NCI-H1105 treated with DMSO at 0.1 percent for 48 hours (cell line): ENCODE data around the gene SPTBN4.

ENCODE experiments used
- DNase-seq: peaks from one replicate; lab custom pipeline; 2025; lab: John Stamatoyannopoulos, UW

SPTBN4 gene

GRCh38 chr19:40565910-40566495 lies 99.2 kb downstream of the SPTBN4 start:
- no peak for DNase-seq

DNA sequence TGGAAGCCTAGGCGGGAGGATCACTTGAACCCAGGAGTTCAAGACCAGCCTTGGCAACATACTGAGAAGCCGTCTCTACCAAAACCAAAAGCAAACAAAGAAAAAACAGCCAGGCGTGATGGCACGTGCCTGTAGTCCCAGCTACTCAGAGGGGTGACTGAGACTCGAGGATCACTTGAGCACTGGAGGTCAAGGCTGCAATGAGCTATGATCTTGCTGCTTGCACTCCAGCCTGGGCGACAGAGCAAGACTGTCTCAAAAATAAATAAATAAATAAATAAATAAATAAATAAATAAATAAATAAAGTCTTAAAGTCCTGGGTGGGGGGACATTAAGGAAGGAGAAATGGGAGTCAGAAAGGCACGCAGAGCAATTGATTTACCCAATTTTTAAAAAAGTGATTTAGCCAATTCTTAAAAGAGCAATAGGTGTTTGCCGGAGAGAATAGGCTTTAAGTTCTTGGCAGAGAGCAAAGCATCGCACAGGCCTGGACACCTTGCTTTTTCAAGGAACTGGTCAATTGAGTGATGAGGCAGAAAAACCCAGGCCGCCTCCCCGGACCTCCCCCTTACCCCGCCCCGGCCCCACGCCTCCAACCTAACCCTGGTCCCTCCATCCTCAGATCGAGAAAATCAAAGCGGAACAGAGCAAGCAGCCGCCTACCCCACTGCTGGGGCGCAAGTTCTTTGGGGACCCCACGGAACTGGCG lies 100.4 kb downstream of the SPTBN4 start:
- DNase-seq, result no peak

- DNase-seq, result no peak
Observed at GRCh38 chr19:40567750-40568494, 101.1 kb downstream of the SPTBN4 start.

DNA sequence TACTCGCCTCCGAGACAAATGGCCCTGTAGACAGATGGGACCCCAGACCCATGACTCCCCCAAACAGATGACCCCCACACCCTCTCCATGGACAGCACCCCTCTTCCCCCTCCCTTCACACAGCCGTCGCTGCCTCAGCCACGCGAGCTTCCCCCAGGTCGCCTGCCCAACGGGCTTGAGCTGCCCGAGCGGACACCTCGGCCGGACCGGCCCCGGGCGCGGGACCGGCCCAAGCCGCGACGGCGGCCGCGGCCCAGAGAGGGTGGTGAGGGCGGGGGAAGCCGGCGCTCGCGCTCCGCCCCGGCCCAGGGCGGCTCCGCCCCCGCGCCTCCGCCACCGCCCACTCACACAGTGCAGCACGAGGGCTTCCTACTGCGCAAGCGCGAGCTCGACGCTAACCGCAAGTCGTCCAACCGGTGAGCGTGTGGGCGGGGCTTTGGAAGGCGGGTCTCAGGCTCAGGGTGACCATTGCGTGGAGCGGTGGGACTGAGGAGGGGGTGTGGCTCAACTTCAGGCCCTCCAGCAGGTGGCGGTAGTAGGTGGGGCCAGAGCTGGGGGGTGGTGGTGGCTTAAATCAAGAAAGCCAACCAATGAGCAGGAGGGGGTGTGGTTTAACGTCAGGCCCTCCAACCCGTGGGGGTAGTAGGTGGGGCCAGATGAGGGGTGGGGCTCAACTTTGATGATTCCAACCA lies 103.7 kb downstream of the SPTBN4 start:
- DNase-seq, result peak; percentile 97

DNA sequence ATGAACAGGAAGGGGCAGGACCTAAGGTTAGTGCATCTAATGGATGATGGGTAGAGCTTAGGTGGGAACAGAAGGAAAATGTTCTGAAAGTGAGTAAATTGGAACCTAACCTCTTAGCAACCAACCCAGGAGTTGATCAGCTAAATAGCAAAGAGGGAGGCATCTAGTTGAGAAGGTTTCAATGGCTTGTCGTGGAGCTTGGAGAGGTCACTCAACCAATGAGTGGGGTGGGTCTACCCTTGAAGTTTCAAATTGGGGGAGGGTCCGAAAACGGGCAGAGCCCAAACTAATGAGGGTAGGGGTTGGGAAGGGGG lies 104.2 kb downstream of the SPTBN4 start:
- no peak for DNase-seq

- DNase-seq, result no peak
Observed at GRCh38 chr19:40571831-40572495, 105.2 kb downstream of the SPTBN4 start.

GRCh38 chr19:40575326-40575725 lies 108.5 kb downstream of the SPTBN4 start:
- no peak for DNase-seq

DNA sequence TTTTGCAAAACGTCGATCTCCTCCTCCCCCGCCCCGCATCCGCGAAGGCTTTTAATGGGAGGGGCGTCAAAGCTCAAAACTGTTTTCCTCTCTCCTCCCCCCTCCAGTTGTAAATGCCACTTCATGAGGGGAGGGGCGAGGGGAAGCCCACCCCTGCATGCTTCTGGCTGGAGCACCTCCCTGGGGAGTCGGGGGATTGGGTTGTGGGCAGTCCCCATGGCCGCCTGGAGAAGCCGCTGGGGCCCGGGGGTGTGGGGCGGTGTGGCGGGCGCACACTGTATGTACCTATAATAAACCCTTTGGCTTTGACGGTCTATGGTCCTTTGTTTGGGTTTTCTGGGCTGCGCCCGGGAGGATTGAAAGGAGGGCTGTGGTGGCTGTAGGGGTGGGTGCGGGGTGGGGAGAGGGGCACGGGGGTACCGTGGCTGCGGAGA lies 109.4 kb downstream of the SPTBN4 start:
- peak; percentile 56 for DNase-seq

- peak; percentile 92 for DNase-seq
Observed at GRCh38 chr19:40576585-40577451, 110.0 kb downstream of the SPTBN4 start, which contains the start of gene SHKBP1. Gene SHKBP1 (plus strand): TSS chr19:40576873. CDS start chr19:40576900, 27 bp downstream.

- DNase-seq, result peak; percentile 12
Observed at GRCh38 chr19:40578442-40578908, 111.7 kb downstream of the SPTBN4 start.

GRCh38 chr19:40580619-40581018 lies 113.8 kb downstream of the SPTBN4 start:
- DNase-seq, result no peak

- DNase-seq, result no peak
Observed at GRCh38 chr19:40581531-40581930, 114.7 kb downstream of the SPTBN4 start.

- DNase-seq, result no peak
Observed at GRCh38 chr19:40582467-40582866, 115.7 kb downstream of the SPTBN4 start.

GRCh38 chr19:40583283-40583682 lies 116.5 kb downstream of the SPTBN4 start:
- no peak for DNase-seq

GRCh38 chr19:40584007-40584406 lies 117.2 kb downstream of the SPTBN4 start:
- no peak for DNase-seq

DNA sequence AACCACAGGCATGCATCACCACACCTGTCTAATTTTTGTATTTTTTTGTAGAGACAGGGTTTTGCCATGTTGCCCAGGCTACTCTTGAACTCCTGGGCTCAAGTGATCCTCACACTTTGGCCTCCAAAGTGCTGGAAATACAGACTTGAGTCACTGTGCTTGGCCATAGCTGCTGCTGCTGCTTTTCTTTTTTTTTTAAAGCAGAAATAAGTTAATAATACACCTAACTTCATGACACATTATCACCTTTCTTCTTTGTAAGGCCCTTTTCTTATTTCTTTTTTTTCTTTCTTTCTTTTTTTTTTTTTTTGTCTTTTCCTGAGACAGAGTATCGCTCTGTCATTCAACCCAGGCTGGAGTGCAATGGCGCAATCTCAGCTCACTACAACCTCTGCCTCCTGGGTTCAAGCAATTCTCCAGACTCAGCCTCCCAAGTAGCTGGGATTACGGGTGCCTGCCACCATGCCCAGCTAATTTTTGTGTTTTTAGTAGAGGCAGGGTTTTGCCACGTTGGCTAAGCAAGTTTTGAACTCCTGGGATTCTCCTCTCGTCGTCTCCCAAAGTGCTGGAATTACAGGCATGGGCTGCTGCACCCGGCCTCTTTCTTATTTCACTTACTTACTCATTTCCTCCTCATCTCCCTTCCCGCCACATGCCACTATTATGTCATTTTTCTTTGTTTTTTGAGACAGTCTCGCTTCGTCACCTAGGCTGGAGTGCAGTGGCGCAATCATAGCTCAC lies 118.6 kb downstream of the SPTBN4 start:
- no peak for DNase-seq

GRCh38 chr19:40585982-40586422 lies 119.2 kb downstream of the SPTBN4 start:
- no peak for DNase-seq

GRCh38 chr19:40586611-40587010 lies 119.8 kb downstream of the SPTBN4 start:
- DNase-seq, result no peak

DNA sequence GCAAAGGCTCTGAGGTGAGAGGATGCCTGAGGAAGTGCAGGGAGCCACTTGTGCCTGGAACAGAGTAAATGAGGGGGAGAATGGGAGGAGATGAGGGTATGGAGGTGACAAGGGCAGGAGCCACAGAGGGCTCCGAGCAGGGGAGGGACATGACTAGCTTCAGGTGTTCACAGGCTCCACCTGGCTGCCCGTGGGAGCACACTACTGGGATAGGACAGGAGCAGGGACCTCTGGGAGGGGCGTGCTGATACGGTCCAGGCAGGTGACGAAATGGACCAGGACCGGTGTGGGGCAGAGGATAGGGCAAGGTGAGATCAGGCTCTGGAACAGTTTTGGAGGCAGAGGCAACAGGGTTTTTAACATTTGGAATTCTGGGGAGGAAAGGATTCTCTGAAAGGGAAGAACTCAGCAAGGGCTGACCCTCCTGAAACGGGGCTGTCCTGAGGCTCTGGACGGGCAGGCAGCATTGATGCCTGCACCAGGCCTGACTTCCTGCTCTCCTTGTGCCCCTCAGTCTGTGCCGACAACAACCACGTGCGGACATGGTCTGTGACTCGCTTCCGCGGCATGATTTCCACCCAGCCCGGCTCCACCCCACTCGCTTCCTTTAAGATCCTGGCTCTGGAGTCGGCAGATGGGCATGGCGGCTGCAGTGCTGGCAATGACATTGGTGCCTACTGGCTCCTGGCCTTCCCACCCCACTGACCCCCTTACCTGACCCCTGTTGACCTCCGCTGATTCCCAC lies 121.5 kb downstream of the SPTBN4 start:
- DNase-seq, result no peak
